GM18498 (cell line): Measurements from ENCODE around the gene CEACAM5.

Experiments used
- ATAC-seq: cut with Tn5 transposase; IDR thresholded peaks from one replicate; pipeline ENCODE4 v1.9.1; 2021; ENCODE audit warnings: mild to moderate bottlenecking, moderate library complexity; ENCODE audit not compliant: unreplicated experiment

The CEACAM5 gene

GRCh38 chr19:41708481-41708880 lies at the start of gene CEACAM5:
Gene CEACAM5, plus strand, starts transcription at chr19:41708626. Its CDS starts 106 bp downstream, at chr19:41708732.
- ATAC-seq: no peak

GRCh38 chr19:41666075-41666474 lies 42.4 kb upstream of the CEACAM5 start:
- ATAC-seq: no peak

GRCh38 chr19:41668315-41668714 lies 40.1 kb upstream of the CEACAM5 start:
- no peak for ATAC-seq

- ATAC-seq: no peak
Measured at GRCh38 chr19:41670755-41671154, 37.7 kb upstream of the CEACAM5 start.

DNA sequence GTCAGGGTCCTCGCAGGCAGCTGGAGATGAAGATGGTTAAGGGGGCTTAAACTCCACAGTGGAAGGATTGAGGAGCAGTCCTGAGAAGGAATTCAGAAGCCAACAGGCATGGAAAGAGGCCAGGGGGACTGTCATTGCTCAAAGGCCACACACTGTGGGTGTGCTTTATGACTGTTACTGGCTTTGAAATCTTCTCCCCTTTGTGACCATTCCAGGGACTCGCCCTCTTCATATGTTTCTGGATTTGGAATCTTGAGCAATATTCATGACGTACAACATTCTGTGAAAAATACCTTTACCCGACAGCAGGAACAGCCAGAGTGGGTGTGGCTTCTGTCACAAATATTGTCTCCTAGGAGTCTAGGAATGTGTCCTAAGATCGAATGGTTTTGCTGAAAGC lies 36.9 kb upstream of the CEACAM5 start:
- ATAC-seq: no peak

GRCh38 chr19:41682437-41682836 lies 26.0 kb upstream of the CEACAM5 start:
- ATAC-seq: no peak

- ATAC-seq: no peak
Measured at GRCh38 chr19:41687419-41687818, 21.0 kb upstream of the CEACAM5 start.

GRCh38 chr19:41688098-41688497 lies 20.3 kb upstream of the CEACAM5 start, which contains the start of gene CEACAM7:
Gene CEACAM7, minus strand, starts transcription at chr19:41688270. Its CDS starts 105 bp downstream, at chr19:41688165.
- no peak for ATAC-seq

DNA sequence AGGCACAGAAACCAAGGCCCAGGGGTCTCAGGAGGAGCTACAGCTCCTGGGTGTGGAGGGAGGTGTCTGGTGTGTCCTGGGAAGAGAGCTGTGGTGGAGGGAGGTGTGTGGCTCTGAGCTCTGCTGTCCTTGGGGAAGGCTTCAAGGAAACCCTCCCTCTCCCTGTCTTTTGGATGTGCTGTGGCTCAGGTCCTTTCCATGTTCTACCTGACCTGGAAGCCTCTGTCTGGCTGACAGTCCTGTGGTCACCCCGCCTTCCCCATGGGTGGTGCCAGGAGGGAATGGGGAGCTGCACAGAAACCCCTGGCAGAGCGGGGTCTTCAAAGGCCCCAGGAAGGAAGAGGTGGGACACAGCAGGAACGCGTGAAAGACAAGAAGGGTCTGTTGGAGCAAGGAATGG lies 19.7 kb upstream of the CEACAM5 start:
- ATAC-seq: no peak

DNA sequence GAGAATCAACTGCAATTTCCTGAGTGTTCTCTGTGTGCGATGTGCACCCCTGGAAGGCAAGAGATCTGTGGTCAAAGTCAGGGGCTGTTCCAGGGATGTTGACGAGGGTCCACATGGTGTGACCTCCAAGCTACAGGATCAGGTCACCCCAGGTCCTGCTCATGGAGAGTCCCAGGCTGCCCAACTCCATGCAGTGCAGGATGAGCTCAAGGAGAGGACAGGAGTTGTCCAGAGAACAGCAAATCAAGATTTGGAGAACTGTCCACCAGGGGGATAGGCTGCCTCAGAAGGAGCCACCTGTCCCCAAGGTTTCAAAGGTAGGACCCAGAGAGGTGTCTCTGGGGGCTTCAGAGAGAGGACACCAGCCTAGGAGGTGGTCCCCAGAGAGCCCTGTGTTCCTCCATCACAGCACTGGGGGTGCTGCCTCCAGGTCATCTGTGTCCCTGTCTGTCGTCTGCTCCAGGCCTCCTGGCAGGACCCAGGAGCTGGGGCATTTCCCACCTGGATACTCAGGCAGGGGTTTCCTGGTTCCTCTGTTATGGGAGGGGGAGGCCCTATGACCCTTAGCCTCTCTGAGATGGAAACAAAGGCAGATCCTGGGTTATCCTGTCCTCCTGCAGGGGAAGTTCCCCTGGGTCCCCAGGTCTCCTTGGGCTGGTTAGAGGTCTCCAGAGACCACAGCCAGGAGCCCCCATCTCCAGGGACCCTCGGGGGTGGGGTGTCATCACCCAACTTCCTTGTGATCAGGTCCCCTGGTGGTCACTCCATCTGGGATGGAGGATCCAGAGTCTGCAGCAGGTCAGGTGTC lies 18.2 kb upstream of the CEACAM5 start:
- no peak for ATAC-seq

DNA sequence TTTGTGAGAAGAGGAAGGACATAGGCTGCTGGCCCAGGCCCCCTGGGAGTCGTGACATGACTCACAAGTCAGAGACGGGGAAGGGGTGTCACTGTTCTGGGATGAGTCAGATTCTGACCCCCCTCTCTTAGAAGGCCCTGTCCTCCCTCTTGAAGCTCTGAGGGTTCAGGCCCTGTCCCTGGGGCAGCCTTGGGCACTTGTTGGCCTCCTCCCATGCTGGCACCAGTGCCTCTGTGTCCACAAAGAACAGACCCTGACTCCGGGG lies 17.7 kb upstream of the CEACAM5 start:
- ATAC-seq: no peak

- no peak for ATAC-seq
Measured at GRCh38 chr19:41691268-41691970, 17.0 kb upstream of the CEACAM5 start.

DNA sequence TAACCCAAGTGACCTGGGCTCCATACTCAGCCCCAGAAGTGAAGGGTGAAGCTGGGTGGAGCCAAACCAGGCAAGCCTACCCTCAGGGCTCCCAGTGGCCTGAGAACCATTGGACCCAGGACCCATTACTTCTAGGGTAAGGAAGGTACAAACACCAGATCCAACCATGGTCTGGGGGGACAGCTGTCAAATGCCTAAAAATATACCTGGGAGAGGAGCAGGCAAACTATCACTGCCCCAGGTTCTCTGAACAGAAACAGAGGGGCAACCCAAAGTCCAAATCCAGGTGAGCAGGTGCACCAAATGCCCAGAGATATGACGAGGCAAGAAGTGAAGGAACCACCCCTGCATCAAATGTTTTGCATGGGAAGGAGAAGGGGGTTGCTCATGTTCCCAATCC lies 14.2 kb upstream of the CEACAM5 start:
- ATAC-seq: no peak

DNA sequence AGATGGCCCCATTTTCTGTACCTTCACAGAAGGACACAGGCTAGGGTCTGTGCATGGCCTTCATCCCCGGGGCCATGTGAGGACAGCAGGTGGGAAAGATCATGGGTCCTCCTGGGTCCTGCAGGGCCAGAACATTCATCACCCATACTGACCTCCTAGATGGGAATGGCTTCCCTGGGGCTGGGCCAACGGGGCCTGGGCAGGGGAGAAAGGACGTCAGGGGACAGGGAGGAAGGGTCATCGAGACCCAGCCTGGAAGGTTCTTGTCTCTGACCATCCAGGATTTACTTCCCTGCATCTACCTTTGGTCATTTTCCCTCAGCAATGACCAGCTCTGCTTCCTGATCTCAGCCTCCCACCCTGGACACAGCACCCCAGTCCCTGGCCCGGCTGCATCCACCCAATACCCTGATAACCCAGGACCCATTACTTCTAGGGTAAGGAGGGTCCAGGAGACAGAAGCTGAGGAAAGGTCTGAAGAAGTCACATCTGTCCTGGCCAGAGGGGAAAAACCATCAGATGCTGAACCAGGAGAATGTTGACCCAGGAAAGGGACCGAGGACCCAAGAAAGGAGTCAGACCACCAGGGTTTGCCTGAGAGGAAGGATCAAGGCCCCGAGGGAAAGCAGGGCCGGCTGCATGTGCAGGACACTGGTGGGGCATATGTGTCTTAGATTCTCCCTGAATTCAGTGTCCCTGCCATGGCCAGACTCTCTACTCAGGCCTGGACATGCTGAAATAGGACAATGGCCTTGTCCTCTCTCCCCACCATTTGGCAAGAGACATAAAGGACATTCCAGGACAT lies 13.4 kb upstream of the CEACAM5 start:
- no peak for ATAC-seq

DNA sequence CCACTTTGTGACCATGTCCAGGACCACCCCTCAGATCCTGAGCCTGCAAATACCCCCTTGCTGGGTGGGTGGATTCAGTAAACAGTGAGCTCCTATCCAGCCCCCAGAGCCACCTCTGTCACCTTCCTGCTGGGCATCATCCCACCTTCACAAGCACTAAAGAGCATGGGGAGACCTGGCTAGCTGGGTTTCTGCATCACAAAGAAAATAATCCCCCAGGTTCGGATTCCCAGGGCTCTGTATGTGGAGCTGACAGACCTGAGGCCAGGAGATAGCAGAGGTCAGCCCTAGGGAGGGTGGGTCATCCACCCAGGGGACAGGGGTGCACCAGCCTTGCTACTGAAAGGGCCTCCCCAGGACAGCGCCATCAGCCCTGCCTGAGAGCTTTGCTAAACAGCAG lies 12.7 kb upstream of the CEACAM5 start:
- no peak for ATAC-seq

- ATAC-seq: no peak
Measured at GRCh38 chr19:41696402-41697197, 11.8 kb upstream of the CEACAM5 start.

DNA sequence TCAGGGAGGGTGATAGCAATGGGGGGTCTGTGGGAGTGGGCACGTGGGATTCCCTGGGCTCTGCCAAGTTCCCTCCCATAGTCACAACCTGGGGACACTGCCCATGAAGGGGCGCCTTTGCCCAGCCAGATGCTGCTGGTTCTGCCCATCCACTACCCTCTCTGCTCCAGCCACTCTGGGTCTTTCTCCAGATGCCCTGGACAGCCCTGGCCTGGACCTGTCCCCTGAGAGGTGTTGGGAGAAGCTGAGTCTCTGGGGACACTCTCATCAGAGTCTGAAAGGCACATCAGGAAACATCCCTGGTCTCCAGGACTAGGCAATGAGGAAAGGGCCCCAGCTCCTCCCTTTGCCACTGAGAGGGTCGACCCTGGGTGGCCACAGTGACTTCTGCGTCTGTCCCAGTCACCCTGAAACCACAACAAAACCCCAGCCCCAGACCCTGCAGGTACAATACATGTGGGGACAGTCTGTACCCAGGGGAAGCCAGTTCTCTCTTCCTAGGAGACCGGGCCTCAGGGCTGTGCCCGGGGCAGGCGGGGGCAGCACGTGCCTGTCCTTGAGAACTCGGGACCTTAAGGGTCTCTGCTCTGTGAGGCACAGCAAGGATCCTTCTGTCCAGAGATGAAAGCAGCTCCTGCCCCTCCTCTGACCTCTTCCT lies 11.1 kb upstream of the CEACAM5 start:
- no peak for ATAC-seq

GRCh38 chr19:41698746-41699230 lies 9.6 kb upstream of the CEACAM5 start:
- ATAC-seq: no peak

DNA sequence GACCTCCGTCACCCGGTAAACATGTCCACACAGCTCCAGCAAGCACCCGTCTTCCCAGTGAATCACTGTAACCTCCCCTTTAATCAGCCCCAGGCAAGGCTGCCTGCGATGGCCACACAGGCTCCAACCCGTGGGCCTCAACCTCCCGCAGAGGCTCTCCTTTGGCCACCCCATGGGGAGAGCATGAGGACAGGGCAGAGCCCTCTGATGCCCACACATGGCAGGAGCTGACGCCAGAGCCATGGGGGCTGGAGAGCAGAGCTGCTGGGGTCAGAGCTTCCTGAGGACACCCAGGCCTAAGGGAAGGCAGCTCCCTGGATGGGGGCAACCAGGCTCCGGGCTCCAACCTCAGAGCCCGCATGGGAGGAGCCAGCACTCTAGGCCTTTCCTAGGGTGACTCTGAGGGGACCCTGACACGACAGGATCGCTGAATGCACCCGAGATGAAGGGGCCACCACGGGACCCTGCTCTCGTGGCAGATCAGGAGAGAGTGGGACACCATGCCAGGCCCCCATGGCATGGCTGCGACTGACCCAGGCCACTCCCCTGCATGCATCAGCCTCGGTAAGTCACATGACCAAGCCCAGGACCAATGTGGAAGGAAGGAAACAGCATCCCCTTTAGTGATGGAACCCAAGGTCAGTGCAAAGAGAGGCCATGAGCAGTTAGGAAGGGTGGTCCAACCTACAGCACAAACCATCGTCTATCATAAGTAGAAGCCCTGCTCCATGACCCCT lies 9.0 kb upstream of the CEACAM5 start:
- ATAC-seq: no peak

DNA sequence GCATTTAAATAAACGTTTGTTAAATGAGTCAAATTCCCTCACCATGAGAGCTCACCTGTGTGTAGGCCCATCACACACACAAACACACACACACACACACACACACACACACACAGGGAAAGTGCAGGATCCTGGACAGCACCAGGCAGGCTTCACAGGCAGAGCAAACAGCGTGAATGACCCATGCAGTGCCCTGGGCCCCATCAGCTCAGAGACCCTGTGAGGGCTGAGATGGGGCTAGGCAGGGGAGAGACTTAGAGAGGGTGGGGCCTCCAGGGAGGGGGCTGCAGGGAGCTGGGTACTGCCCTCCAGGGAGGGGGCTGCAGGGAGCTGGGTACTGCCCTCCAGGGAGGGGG lies 8.5 kb upstream of the CEACAM5 start:
- no peak for ATAC-seq
